ENCODE measurements around the gene CHAT.

The CHAT gene

DNA sequence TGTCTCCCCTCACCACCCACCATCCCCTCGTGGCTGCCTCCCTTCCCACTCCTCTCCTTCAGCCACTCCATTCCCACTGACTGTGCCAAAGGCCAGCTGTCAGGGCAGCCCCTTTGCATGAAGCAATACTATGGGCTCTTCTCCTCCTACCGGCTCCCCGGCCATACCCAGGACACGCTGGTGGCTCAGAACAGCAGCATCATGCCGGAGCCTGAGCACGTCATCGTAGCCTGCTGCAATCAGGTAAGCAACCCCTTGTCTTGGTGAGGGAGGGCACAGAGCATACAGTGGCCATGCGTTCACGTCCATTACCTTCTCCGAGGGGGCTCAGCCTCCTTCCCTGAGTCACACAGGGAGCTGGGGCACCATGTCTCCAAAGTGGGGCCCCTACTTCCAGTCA lies 11.6 kb downstream of the CHAT start:
- in situ Hi-C loops (cut with HindIII; ENCODE audit: low sequenced_read_pairs), result no loop called here
- TF ChIP-seq, protein P1, sequence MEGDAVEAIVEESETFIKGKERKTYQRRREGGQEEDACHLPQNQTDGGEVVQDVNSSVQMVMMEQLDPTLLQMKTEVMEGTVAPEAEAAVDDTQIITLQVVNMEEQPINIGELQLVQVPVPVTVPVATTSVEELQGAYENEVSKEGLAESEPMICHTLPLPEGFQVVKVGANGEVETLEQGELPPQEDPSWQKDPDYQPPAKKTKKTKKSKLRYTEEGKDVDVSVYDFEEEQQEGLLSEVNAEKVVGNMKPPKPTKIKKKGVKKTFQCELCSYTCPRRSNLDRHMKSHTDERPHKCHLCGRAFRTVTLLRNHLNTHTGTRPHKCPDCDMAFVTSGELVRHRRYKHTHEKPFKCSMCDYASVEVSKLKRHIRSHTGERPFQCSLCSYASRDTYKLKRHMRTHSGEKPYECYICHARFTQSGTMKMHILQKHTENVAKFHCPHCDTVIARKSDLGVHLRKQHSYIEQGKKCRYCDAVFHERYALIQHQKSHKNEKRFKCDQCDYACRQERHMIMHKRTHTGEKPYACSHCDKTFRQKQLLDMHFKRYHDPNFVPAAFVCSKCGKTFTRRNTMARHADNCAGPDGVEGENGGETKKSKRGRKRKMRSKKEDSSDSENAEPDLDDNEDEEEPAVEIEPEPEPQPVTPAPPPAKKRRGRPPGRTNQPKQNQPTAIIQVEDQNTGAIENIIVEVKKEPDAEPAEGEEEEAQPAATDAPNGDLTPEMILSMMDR (IDR thresholded peaks at IDR 0.05; ENCODE audit: low read depth, low read length), result no peak
- no peak for DNase-seq (ENCODE audit: low read depth, low spot score)
- no peak overlapping the region for H3K4me3 ChIP-seq (ENCODE audit: low read depth, low read length)

DNA sequence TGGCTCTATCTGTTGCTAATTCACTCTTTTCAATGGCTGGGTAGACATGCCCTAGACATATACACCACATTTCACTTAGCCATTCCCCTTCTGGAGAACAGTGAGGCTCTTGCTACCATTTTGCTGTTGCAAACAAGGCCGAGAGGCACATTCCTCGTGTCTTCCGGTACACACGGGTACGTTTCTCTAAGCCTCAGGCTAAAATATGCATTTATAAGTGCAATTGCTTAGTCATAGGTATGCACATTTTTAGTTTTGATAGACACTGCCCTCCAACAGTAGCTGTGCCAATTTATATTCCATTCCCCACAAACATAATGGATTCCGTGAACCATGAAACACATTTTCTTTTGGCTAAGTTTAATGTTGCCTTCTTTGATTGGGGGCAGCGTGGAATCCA lies 13.2 kb downstream of the CHAT start:
- TF ChIP-seq, protein P1 (IDR thresholded peaks at IDR 0.05; ENCODE audit: low read depth, low read length), result no peak
- H3K4me3 ChIP-seq (ENCODE audit: low read depth, low read length), result no peak overlapping the region
- in situ Hi-C loops (cut with HindIII; ENCODE audit: low sequenced_read_pairs), result no loop called here
- DNase-seq (ENCODE audit: low read depth, low spot score), result no peak

DNA sequence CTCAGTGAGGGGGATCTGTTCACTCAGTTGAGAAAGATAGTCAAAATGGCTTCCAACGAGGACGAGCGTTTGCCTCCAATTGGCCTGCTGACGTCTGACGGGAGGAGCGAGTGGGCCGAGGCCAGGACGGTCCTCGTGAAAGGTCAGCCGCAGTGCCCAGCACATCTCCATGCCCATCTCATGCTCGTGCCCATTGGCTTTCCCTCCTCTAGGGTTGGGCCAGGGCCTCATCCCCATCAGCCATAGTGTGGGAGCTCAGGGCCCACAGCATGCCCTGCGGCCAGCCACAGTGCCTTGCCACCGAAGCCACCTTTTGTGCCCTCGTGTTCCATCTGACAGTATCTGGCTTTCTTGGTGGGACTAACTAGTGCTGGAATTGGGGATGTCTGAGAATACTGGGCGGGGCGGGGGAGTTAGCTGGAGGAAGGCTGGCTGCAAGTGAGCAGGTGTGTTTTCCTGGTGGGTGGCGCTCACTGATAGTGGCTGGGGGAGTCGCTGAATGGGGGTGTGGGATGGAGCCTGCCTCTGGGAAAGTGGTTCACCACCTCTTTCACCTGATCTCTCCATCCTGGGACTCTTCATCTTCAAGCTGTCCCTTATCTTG lies 13.9 kb downstream of the CHAT start:
- TF ChIP-seq, protein P1 (IDR thresholded peaks at IDR 0.05; ENCODE audit: low read depth, low read length), result no peak
- no peak for DNase-seq (ENCODE audit: low read depth, low spot score)
- no peak overlapping the region for H3K4me3 ChIP-seq (ENCODE audit: low read depth, low read length)
- in situ Hi-C loops (cut with HindIII; ENCODE audit: low sequenced_read_pairs), result no loop called here

DNA sequence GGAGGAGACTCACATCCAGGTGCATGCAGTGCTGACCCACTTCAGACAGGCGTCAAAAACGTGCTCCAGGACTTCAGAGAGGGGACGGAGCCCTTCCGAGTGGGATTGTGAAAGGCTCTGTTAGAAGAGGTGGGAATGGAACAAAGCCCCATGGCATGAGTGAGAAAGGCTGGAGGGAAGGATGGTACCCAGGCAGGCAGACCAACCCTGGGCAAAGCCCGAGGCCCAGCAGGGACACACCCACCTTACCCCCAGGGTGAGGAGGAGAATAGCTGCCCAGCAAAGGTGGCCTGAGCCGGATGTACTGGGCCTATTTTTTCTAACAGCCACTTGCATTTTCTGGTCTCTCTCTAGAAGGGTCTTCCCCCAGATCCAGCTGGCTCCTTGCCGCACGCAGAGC lies 14.8 kb downstream of the CHAT start:
- TF ChIP-seq, protein P1 (IDR thresholded peaks at IDR 0.05; ENCODE audit: low read depth, low read length), result no peak
- no peak overlapping the region for H3K4me3 ChIP-seq (ENCODE audit: low read depth, low read length)
- DNase-seq (ENCODE audit: low read depth, low spot score), result no peak
- in situ Hi-C loops (cut with HindIII; ENCODE audit: low sequenced_read_pairs), result no loop called here

DNA sequence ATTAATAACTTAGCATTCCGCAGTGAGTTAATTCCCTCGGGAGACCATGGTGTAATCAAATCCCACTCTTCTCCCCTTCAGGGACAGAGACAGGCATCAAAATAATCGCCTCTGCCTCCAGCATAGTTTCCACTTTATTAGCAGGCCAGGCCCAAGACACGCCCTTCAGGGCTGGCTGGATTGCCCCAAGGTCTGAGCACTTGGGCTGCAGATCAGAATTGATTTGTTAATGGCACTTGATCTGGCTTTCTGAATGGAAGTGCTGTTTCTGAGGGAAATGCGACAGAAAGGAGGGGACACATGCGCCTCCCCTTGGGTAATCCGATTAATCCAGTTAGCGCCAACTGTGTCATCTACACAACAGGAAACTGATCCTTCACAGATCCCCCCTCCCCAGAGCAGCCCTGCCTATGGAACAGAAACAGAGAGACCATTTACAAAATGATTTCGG lies 15.6 kb downstream of the CHAT start:
- TF ChIP-seq, protein P1 (IDR thresholded peaks at IDR 0.05; ENCODE audit: low read depth, low read length), result no peak
- no peak for DNase-seq (ENCODE audit: low read depth, low spot score)
- H3K4me3 ChIP-seq (ENCODE audit: low read depth, low read length), result no peak overlapping the region
- in situ Hi-C loops (cut with HindIII; ENCODE audit: low sequenced_read_pairs), result no loop called here

DNA sequence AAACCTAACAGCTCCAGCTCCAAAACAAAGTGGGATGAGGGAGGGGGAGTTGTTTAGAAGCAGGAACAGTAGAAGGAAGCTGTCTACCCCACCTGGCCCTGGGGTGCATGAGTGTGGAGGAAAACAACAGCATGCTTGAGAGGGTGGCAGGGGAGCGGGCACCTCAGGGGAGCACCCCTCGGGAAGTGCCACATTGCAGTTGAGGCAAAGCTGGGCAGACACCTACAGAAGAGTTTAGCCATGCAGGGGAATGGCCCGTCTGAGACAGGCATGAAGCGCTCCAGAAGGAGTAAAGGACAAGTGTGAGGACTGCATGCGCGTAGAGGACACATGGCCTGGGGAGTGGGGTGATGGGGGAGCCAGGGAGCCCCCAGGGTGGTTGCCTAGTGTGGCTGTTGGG lies 18.1 kb downstream of the CHAT start:
- no peak for DNase-seq (ENCODE audit: low read depth, low spot score)
- no peak overlapping the region for H3K4me3 ChIP-seq (ENCODE audit: low read depth, low read length)
- in situ Hi-C loops (cut with HindIII; ENCODE audit: low sequenced_read_pairs), result no loop called here
- TF ChIP-seq, protein P1 (IDR thresholded peaks at IDR 0.05; ENCODE audit: low read depth, low read length), result no peak

All from astrocyte of the spinal cord (primary cell).